ENCODE data around the gene PSME3IP1.

PSME3IP1 gene

GRCh38 chr16:57137566-57138273 is 48.1 kb downstream of the PSME3IP1 start:
- H3K27me3 ChIP-seq (ENCODE audit: insufficient read depth, low read length, poor library complexity, severe bottlenecking) = no peaks in the 10 kb centered on the region
- H4K20me1 ChIP-seq (ENCODE audit: insufficient read depth, low read length, poor library complexity, severe bottlenecking) = no peaks in the 10 kb centered on the region
- no peak overlapping the region for H3K9ac ChIP-seq (ENCODE audit: low read depth, low read length, poor library complexity, severe bottlenecking)
- no peaks in the 10 kb centered on the region for H3K9me2 ChIP-seq (replicated peaks; ENCODE audit: low read depth, low read length)
- no peak for TF ChIP-seq CTCF (conservative IDR thresholded peaks at IDR 0.05; ENCODE audit: low read length)
- no peak for TF ChIP-seq EZH2phosphoT487 (IDR thresholded peaks at IDR 0.05; ENCODE audit: borderline replicate concordance)
- no peak overlapping the region for H3K4me3 ChIP-seq (ENCODE audit: low read length, poor library complexity, severe bottlenecking)
- peaks cover 7% of the 10 kb centered on the region; the same call in 1 of the 2 replicates for H3K36me3 ChIP-seq (ENCODE audit: insufficient read depth, low read length)
- H3K79me2 ChIP-seq (ENCODE audit: insufficient read depth, low read length) = no peaks in the 10 kb centered on the region
- H3K4me1 ChIP-seq (ENCODE audit: insufficient read depth, low read length, poor library complexity, severe bottlenecking) = peaks cover 54% of the 10 kb centered on the region
- no peaks in the 10 kb centered on the region for H3K9me3 ChIP-seq (ENCODE audit: insufficient read depth, low read depth, low read length)
- no peak overlapping the region for H2AFZ ChIP-seq (ENCODE audit: low read length)
- no peak overlapping the region for H3K4me2 ChIP-seq (ENCODE audit: low read depth, low read length, poor library complexity, severe bottlenecking)
- H3F3A ChIP-seq (ENCODE audit: low read depth) = peaks cover 9% of the 10 kb centered on the region

GRCh38 chr16:57137043-57137442 is 48.8 kb downstream of the PSME3IP1 start:
- H3K9ac ChIP-seq (ENCODE audit: low read depth, low read length, poor library complexity, severe bottlenecking) = no peak overlapping the region

GRCh38 chr16:57134982-57135381 is 50.9 kb downstream of the PSME3IP1 start:
- Histone ChIP-seq H3K9me2 (replicated peaks; ENCODE audit: low read depth, low read length) (no peaks in the 10 kb centered on the region), H3K36me3 (ENCODE audit: insufficient read depth, low read length) (peaks cover 7% of the 10 kb centered on the region; the same call in 1 of the 2 replicates), H3K27me3 (ENCODE audit: insufficient read depth, low read length, poor library complexity, severe bottlenecking) (no peaks in the 10 kb centered on the region), H3K9me3 (ENCODE audit: insufficient read depth, low read depth, low read length) (no peaks in the 10 kb centered on the region), H3K4me1 (ENCODE audit: insufficient read depth, low read length, poor library complexity, severe bottlenecking) (peaks cover 49% of the 10 kb centered on the region), H3K79me2 (ENCODE audit: insufficient read depth, low read length) (no peaks in the 10 kb centered on the region), H4K20me1 (ENCODE audit: insufficient read depth, low read length, poor library complexity, severe bottlenecking) (no peaks in the 10 kb centered on the region), H2AFZ (ENCODE audit: low read length) (no peak overlapping the region), H3F3A (ENCODE audit: low read depth) (no peaks in the 10 kb centered on the region), H3K4me2 (ENCODE audit: low read depth, low read length, poor library complexity, severe bottlenecking) (peak overlapping the region; percentile 66), H3K4me3 (ENCODE audit: low read length, poor library complexity, severe bottlenecking) (peak overlapping the region; percentile 50), H3K9ac (ENCODE audit: low read depth, low read length, poor library complexity, severe bottlenecking) (peak overlapping the region; percentile 42)
- TF ChIP-seq EZH2phosphoT487 (IDR thresholded peaks at IDR 0.05; ENCODE audit: borderline replicate concordance) (no peak), CTCF (conservative IDR thresholded peaks at IDR 0.05; ENCODE audit: low read length) (no peak)

More at GRCh38 chr16:57137043-57137442, 48.8 kb downstream of the PSME3IP1 start:
- Histone ChIP-seq H4K20me1 (ENCODE audit: insufficient read depth, low read length, poor library complexity, severe bottlenecking) (no peaks in the 10 kb centered on the region), H3K79me2 (ENCODE audit: insufficient read depth, low read length) (no peaks in the 10 kb centered on the region), H3K9me2 (replicated peaks; ENCODE audit: low read depth, low read length) (no peaks in the 10 kb centered on the region), H3K27me3 (ENCODE audit: insufficient read depth, low read length, poor library complexity, severe bottlenecking) (no peaks in the 10 kb centered on the region), H3K4me2 (ENCODE audit: low read depth, low read length, poor library complexity, severe bottlenecking) (no peak overlapping the region), H3F3A (ENCODE audit: low read depth) (peaks cover 3% of the 10 kb centered on the region), H3K4me3 (ENCODE audit: low read length, poor library complexity, severe bottlenecking) (no peak overlapping the region), H3K4me1 (ENCODE audit: insufficient read depth, low read length, poor library complexity, severe bottlenecking) (peaks cover 54% of the 10 kb centered on the region), H2AFZ (ENCODE audit: low read length) (no peak overlapping the region), H3K36me3 (ENCODE audit: insufficient read depth, low read length) (peaks cover 7% of the 10 kb centered on the region; the same call in 1 of the 2 replicates), H3K9me3 (ENCODE audit: insufficient read depth, low read depth, low read length) (no peaks in the 10 kb centered on the region)
- TF ChIP-seq EZH2phosphoT487 (IDR thresholded peaks at IDR 0.05; ENCODE audit: borderline replicate concordance) (no peak), CTCF (conservative IDR thresholded peaks at IDR 0.05; ENCODE audit: low read length) (no peak)
